LNCAP (cell line): Measurements from ENCODE around the gene MTHFSD.

Experiments
- CTCF ChIP-seq: fragments of 450-650 bp; IDR thresholded peaks from 2 replicates; pipeline ENCODE4 v1.5.1; 2017; ENCODE audit warnings: mild to moderate bottlenecking

MTHFSD gene

GRCh38 chr16:86512860-86513470, 42.1 kb downstream of the MTHFSD start:
- TF ChIP-seq CTCF = no peak

- no peak for TF ChIP-seq CTCF
These were observed 42.7 kb downstream of the MTHFSD start for GRCh38 chr16:86512301-86512859.

- TF ChIP-seq CTCF = no peak
These were observed 43.5 kb downstream of the MTHFSD start for GRCh38 chr16:86511317-86512161.

- TF ChIP-seq CTCF = no peak
These were observed 44.4 kb downstream of the MTHFSD start, which contains the start of gene FOXF1 for GRCh38 chr16:86510465-86511261. Gene FOXF1, plus strand, starts transcription at chr16:86510527. Its CDS starts 43 bp downstream, at chr16:86510570.

- no peak for TF ChIP-seq CTCF
These were observed 45.1 kb downstream of the MTHFSD start for GRCh38 chr16:86509759-86510464.

GRCh38 chr16:86508947-86509758, 45.9 kb downstream of the MTHFSD start:
- TF ChIP-seq CTCF = no peak
